ENCODE measurements around the gene VDR.
"Not testable (repeated sequence)": the region's sequence is repeated elsewhere in the genome, so short reads cannot be mapped to it uniquely, and the experiment has no call there.

Gene VDR

DNA sequence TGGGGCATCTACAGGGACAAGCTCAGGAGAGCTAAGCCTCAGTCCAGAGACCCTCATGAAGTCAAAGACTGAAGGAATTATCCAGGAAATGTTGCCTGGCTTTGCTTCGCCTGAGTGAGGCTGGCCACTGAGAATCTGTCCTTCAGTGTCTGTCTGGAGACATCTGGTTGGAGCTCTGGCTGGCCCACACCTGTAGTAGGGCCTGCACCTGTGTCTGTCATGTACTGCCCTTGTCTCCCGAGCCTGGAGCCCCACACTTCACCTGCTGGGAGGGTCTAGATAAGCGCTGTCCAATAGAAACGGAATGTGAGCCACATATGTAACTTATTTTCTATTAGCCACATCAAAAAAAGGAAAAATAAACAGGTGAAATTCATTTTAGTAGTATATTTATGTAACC lies 75.2 kb downstream of the VDR start:
- FAIRE-seq (no peak), DNase-seq (ENCODE audit: low spot score) (no peak)

DNA sequence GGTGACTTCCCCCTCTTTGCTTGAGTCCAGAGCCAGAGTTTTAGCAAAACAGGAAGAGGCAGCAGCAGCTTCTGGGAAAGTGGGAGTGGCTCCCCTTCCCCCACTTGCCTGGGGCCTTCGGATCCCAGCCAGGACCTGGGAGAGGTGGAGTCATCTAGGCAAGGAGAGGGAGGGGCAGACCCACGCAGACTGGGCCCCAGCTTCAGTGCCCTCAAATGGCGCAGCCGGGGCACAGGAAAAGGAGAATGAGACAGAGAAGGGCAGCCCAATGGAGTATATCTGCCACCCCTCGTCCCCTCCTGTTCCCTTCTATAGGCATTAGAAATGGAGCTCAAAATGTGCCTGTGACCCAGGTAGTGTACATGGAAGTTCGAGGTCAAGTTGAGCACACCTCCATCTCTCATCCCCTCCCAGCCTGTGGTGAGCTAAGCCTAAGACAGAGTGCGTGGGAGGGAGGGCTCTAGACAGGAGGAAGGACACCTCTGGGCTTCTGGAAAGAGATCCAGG lies 75.8 kb downstream of the VDR start:
- peak; percentile 62 for DNase-seq (ENCODE audit: low spot score)

DNA sequence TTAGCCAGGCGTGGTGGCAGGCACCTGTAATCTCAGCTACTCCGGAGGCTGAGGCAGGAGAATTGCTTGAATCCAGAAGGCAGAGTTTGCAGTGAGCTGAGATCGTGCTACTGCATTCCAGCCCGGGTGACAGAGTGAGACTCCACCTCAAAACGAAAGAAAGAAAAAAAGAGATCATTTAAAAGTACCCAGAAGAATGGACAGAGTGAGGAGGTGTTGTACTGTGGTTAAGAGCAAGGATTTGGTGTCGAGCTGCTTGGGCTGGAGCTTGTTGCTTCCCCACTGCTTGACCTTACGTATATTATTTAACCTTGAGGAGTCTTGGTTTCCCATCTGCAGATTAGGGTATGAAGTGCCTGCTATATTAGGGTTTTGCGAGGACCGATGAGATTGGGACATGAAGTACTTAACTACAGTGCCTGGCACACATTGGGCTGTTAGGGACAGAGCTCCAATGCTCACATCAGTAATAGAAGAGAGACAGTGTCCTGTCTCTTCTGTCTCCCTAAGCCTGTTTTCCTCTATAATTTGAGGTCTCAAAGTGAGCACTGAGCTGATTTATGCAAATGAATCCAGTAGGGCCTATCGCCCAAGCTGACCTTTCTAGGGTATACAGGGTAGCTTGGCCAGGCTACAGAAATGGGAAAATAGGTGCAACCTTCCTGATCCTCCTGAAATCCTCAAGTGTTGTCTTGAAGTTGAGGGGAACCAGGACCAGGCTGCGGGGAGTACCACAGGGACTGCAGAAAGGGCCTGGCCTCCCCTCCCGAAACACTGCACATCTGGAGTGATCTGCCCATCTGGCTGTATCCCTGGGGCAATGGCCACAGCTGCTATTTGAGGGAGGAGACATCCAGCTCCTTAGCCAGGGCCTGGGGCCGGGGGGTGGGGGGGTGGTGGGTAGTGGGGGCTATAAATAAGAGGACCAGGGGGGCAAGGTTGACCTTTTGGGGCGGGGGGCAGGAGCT lies 76.5 kb downstream of the VDR start:
- DNase-seq (ENCODE audit: low spot score) (no peak), FAIRE-seq (no peak)

More for the DNA sequence above, 75.8 kb downstream of the VDR start:
- FAIRE-seq, result no peak

DNA sequence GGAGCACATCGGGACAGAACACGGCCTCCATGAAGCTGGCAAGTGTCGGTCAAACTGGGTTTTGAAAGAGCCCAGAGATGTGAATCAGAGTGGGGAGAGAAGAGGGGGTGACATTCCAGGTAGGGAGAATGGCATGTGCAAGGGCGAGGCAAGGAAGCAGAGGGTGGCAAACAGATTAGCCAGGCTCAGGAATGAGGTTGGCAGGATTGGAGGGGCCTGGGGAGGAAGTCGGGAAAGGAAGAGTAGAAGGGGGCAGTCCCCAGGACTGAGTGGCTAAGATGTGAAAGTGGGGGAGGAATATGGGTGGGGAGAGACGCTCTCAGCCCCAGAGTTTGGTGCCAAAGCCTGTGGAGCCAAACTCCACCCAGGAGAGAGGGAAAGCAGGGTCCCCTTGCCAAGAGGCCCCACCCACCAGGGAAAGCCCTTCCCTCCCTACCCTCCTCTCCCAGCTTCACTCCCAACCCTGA lies 79.6 kb downstream of the VDR start:
- FAIRE-seq, result no peak
- DNase-seq (ENCODE audit: low spot score), result peak; percentile 64

DNA sequence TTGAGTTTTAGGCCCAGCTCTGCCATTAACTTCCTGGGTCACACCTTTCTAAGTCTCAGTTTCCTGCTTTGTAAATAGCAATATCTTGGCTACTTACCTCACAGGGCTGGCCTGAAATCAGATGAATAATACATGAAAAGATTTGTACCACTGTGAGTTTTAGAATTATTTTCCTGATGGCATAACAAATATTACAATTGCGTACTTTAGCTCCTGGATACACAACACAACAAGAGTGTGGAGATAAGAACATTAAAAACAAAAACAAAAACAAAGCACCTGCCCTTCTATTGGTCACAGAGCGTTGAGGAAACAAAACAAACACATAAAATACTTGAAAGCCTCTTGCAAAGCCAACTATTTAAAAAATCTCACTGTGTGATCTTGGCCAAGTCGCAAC lies 80.2 kb downstream of the VDR start:
- DNase-seq (ENCODE audit: low spot score) (no peak), FAIRE-seq (no peak)

DNA sequence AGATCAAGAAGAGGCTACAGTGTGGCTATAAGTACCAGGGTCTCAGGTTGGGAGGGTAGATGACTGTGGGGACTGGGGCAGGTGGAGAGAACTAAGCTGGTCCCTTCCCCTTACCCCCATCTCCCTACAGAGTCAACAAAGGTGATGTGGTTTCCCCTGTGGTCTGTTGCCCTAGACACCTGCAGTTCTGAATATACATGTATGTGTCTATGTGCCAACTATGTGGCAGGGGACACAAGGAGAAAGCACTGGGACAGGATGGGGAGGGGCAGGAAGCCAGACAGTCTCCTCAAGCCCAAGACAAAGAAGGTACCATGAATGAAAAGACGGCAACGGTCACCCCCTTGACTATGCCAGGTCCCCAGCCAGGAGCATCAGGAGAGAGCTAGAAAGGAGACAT lies 80.6 kb downstream of the VDR start:
- DNase-seq (ENCODE audit: low spot score) (no peak), FAIRE-seq (no peak)

DNA sequence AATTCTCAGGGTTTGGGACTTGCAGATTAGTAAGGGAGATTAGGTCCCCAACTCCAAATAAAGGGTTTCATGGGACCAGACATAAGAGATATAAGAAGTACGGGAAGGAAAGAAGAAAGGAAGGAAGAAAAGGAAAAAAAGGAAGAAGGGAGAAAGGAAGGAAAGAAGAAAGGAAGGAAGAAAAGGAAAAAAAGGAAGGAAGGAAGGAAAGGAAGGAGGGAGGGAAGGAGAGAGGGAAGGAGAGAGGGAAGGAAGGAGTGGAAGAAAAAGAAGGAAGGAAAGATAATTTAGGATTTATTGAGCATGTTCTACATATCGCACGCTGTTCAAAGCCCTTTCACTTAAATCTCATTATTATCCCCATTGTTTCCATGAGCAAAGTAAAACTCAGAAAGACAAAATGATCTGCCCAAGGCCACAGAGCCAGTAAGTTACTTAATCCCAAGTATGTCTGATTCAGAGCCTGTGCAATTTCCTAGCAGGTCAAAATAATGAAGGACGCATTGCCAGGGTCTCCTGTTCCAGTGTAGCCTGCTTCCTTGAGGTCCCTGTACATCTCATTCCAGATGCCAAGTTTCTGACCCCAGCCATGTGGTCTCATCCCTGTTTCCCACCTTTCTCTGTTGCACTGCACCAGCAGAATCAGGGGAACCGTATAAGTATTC lies 81.2 kb downstream of the VDR start:
- FAIRE-seq, result no peak

DNA sequence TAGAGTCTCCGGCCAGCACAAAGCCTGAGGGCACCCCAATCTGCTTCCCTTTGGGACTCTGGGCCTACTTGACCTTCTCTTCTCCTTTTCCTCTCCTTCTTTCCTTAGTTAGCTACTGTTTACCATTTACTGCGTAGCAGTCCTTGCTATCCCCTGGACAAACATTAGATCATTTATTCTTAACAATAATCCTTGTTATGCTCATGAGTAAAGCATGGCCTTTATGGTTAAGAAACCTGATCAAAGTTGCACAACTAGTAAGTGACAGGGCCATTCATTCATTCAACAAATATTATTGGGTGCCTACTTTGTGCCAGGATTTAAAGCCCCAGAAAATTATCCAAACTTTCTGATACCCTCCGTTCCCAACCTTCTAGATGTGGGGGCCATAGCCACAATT lies 81.9 kb downstream of the VDR start:
- no peak for FAIRE-seq
- DNase-seq (ENCODE audit: low spot score), result no peak

More for the DNA sequence above, 81.2 kb downstream of the VDR start:
- DNase-seq (ENCODE audit: low spot score), result no peak

DNA sequence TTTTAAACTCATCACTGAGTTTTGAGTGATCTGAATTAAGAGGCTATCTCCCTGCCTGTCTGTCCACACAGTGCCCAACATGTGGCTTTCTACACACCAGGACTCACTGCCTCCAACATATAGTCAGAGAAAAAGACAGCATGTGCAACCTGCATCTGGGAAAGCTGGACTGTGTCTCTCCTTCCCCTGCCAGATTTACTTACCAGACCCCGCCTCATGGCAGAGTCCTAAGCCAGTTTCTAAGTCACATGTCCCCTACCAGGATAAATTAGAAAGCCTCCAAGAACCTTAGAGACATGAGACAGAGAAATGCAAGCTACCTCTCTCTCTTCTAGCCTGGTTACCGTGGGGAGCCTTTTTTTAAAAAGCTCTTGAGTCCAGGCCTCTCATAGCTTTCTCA lies 82.4 kb downstream of the VDR start:
- no peak for FAIRE-seq
- DNase-seq (ENCODE audit: low spot score), result no peak

DNA sequence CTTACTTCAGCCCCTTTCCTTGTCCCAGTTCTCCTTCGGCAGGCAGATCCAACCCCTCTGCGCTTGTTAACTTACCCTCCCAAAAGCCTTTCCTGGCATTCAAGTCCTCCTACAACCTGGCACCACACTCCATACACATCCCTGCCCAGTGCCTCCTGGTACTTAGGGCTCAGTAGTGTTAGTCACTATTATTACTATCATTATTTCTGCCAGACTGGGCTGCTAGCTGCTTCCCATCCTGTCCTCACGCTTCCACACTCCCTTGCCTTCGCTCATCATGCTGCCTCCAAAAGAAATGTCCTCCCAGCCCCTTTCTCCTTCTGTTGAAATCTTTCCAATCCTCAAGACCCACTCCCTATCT lies 83.5 kb downstream of the VDR start:
- peak; percentile 26 for DNase-seq (ENCODE audit: low spot score)
- no peak for FAIRE-seq

DNA sequence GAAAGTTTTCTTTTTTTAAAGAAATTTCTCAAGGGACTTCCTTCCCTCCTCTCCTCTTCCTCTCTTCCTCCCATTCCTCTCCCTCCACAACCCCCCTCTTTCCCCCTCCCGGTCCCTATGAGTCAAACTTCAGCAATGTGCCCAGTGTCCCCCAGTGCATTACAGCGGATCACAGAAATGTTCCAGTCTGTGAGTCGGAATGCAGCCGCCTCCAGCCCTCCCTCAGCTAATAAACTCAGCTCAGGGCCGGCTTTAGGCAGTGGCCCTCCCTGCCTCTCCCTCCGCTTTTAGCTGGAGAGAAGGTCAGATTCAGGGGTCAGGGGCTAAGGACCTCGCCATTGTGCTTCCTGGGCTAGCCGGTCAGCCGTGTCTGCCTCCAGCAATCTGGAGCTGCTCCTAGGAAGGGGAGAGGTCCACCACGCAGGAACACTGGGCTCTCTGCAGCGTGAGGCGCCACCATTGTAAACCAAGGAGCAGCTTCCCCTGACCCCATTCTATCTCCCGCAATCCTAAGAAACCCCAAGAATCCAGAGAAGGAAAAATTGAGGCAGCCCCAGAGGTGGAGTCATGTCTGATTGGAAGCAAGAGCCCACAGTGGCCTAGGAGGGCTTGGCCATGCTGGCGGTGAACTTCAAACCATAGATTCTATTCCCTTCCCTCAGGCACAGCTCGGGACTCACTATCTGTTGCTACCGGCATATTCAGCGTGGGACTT lies 84.0 kb downstream of the VDR start:
- peak; percentile 92 for DNase-seq (ENCODE audit: low spot score)
- FAIRE-seq, result no peak

DNA sequence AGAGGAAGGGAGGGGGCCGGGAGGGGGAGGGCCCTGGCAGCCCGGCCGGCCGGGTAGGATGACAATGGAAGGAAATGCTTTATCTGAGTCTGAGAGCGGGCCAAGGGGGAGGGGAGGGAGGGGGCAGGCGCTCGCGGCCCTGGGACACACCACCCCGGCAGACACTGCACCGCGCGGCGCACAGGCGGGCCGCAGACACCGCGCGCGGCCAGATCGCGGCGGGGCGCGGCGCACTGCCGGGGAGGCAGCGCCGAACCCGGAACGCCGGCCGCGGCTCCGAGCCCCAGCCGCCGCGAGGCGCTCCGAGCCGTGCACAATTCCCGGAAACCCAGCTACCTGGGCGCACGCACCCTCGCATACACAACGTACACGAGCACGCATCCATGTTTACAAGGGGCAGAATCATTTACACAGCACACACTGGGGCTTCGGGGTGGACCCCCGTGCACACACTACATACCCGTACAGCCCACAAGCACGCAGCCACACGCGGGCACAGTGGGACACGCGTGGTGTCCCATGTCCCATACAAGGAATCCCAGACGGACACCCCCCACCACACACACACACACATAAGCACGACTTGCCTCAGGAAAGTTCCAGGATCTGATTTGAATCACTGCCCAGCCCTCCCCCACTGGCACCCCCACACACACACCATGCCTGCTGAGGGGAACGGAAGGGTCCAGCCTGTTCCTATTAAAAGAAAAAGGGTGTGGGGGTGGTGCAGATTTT lies 84.7 kb downstream of the VDR start, which contains the start of gene HDAC7:
HDAC7 (minus strand) TSS at position 8 of the 735 bp plus-strand sequence. CDS start 118 bp downstream, outside the sequence.
- DNase-seq (ENCODE audit: low spot score) (peak; percentile 90), FAIRE-seq (no peak)

DNA sequence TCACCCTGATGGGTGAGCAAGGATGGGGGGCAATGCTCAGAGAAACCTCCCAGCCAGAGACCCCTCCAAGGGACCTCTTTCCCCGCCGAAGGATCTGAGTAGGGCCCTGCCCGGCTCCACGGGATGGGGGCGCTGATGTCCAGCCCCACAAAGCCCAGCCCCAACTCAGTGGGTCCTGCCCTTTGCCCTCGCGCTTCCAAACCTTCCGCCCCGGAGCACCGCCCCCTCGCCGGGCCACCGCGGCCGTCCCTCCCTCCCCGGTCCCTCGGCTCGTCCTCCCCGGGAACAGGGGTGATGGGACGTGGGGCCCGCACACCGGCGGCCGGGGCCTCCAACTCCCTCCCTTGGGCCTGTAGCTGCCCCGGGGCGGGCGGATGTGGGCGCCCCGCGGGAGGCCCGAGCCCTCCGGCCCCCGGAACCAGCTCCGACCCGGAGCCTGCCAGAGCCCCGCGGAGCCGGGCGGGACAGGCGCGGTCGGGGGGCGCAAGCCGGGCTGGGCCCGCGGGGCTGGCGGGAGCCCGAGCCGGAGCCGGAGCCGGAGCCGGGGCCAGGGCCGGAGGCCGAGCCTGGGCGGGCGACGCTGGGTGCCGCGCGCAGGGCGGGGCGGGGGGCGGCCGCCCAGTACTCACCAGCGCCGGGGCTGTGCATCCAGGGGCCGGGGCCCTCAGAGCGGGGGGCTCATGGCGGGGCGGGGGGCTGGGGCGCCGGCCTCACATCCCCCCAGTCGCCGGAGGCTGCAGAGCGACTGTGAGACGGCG lies 85.5 kb downstream of the VDR start:
- FAIRE-seq, result no peak
- DNase-seq (ENCODE audit: low spot score), result peak; percentile 50

DNA sequence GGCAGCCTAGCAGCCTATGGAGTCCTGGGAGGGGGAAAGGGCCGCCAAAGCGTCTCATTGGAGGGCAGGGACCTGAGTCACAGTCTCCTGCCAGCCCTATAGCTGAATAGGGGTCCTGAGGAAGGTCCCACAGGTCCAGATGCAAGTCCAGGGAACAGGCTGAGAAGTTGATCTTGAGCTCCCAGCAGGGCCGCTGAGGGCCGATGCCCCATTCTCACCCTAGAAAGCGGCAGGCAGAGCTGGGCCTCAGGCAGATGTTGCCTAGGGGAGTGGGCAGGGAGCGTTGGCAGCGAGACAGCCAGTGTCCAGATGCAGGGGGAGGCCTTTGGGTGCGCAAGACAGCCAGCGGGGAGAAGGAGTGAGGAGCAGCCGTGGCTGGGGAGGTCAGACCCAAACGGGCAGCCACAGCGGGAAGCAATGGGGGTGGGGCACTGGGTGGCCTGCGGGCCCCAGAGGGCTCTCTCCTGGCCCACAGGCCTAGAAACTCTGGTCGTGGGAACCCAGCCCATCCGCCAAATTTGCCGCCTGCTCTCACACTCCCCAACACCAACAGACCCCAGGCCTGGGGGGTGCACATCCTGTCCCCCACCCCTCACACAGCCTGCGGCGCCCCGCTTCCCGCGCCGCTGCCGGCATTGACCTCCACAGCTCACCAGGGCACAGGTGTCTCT lies 86.2 kb downstream of the VDR start:
- DNase-seq (ENCODE audit: low spot score) (peak; percentile 30), FAIRE-seq (no peak)

DNA sequence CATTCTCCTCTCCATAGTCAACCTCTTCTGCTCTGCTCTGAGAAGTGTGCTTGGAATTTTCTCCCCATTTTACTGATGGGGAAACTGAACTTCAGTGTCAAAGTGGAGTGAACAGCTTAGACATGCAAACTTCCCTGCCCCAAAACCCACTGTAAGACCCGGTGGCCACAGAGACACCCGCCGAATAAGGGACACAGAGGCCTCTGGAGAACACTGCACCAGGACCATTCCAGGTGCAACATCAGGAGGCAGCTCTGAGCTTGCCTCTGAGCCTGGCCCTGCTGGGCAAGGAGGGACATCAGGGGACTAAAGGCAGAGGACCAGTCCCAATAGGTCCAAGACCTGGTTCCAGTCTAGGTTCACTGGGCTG lies 86.8 kb downstream of the VDR start:
- no peak for FAIRE-seq
- no peak for DNase-seq (ENCODE audit: low spot score)

DNA sequence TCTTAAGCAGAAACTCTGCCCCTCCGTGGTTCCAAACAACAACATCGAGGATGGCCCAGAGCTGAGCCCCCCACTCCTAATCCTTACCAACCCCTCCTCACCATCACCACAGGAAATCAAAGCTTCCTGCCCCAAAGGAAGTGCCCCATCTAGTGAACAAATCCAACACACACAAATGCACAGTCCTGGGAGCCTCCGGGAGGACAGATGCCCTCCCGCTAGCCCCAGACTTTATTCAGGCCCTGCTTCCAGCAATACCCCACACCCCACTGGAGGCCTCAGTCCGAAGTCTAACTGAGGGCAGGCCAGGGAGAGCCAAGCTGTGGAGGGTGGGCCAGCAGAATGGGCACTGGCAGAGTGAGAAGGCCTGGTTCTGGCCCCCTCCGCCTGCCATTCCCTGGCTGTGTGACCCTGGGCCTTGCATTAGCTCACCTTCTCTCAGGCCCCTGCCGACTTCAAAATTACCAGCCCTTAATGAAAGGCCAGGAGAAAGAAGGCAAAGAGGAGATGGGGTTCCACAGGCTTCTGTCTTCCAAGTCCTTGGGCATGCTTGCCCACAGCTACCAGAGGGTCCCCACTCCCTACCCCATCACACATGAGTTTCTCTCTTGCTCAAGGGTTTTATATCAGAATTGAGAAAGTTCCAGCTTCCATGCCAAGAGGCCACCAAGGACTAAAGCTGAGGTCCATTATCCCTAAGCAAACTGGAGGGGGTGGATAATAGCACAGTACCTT lies 87.4 kb downstream of the VDR start:
- no peak for FAIRE-seq
- no peak for DNase-seq (ENCODE audit: low spot score)

DNA sequence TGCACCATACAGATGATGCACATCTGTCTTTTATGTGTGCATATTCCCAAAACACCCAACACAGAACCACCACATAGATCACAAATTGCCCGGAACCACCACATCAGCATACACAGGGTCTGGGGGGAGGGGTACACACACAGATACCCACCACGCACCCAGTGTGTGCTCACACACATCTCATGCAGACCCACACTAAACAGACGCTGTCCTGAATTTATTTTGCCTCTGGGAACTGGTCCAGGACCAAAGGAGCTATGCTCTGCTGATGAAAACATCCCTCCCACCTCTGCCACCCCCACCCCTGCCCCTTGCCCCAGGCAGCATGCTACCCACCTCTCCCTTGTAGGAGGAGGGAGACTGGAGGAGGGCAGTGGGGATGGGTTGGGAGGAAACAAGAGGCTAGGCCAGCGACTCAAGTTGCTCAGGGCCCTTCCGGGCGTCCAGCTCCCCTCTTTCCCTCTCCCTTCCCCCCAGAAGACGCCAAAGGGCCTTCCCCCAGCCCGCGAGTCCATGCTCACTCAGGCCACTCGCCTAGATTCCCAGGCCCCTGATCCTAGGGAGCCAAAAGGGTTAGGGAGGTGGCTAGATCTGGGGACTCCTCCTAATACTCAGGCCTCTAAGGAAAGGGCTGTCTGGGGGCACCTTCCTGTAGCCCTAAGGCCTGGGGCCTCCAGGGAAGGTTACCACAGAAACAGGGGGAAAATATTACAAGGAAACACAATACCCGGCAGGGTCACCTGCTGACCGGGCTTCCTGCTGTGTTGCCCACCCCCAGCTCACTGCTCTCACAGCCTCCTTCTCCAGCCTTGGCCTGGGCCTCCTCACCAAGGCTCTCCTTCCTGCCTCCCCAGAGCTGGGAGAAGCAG lies 88.2 kb downstream of the VDR start:
- FAIRE-seq, result no peak
- DNase-seq (ENCODE audit: low spot score), result no peak

DNA sequence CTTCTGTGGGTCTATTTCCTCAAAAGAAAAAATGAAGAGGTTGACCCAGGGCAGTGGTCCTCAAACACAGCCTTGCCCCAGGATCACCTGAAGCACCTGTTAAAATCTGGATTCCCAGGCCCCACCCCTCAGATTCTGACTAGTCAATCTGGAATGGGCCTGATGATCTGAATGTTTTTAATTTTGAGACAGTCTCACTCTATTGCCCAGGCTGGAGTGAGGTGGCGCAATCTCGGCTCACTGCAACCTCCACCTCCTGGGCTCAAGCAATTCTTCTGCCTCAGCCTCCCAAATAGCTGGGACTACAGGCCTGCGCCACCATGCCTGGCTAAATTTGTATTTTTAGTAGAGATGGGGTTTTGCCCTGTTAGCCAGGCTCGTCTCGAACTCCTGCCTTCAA lies 89.3 kb downstream of the VDR start:
- not testable (repeated sequence) for DNase-seq (ENCODE audit: low spot score); FAIRE-seq
